Ishikawa (cell line): ENCODE results near the gene PLAAT3.
A peak's percentile ranks its signal among the peaks of the same experiment; 100 is the strongest.

Source experiments
- CEBPB ChIP-seq: IDR thresholded peaks from 2 replicates; pipeline ENCODE4 v1.6.1; 2012
- CREB1 ChIP-seq: IDR thresholded peaks from 2 replicates; pipeline ENCODE4 v1.6.1; 2012; ENCODE audit warnings: low read depth
- EGR1 ChIP-seq: IDR thresholded peaks from 2 replicates; pipeline ENCODE4 v1.6.1; 2012
- EP300 ChIP-seq: IDR thresholded peaks from 2 replicates; pipeline ENCODE4 v1.6.1; 2012; ENCODE audit warnings: borderline replicate concordance
- FOXM1 ChIP-seq: IDR thresholded peaks from 2 replicates; pipeline ENCODE4 v1.6.1; 2012; ENCODE audit warnings: low read depth, borderline replicate concordance
- NFIC ChIP-seq: IDR thresholded peaks from 2 replicates; pipeline ENCODE4 v1.6.1; 2012
- RAD21 ChIP-seq: IDR thresholded peaks from 2 replicates; pipeline ENCODE4 v1.6.1; 2012; ENCODE audit warnings: low read depth
- REST ChIP-seq: IDR thresholded peaks from 2 replicates; pipeline ENCODE4 v1.6.1; 2012; ENCODE audit warnings: low read depth, mild to moderate bottlenecking
- TAF1 ChIP-seq: IDR thresholded peaks from 2 replicates; pipeline ENCODE4 v1.6.1; 2012; ENCODE audit warnings: low read depth, mild to moderate bottlenecking
- TCF12 ChIP-seq: IDR thresholded peaks from 2 replicates; pipeline ENCODE4 v1.6.1; 2012; ENCODE audit warnings: low read depth
- TEAD4 ChIP-seq: IDR thresholded peaks from 2 replicates; pipeline ENCODE4 v1.6.1; 2012
- YY1 ChIP-seq: IDR thresholded peaks from 2 replicates; pipeline ENCODE4 v1.6.1; 2012; ENCODE audit warnings: low read depth
- ZBTB7A ChIP-seq: IDR thresholded peaks from 2 replicates; pipeline ENCODE4 v1.6.1; 2012; ENCODE audit warnings: low read depth
- TF ChIP-seq, protein P1 (sequence below): IDR thresholded peaks from 2 replicates; pipeline ENCODE4 v1.6.1; 2012
- TF ChIP-seq, protein P2 (sequence below): IDR thresholded peaks from 2 replicates; pipeline ENCODE4 v1.6.1; 2012

The PLAAT3 gene

GRCh38 chr11:63643205-63643604, 29.0 kb upstream of the PLAAT3 start:
- no peak for TF ChIP-seq EGR1
- no peak for TF ChIP-seq EP300
- TF ChIP-seq, protein P1, sequence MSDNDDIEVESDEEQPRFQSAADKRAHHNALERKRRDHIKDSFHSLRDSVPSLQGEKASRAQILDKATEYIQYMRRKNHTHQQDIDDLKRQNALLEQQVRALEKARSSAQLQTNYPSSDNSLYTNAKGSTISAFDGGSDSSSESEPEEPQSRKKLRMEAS = no peak
- no peak for TF ChIP-seq FOXM1
- TF ChIP-seq TAF1 = no peak
- no peak for TF ChIP-seq CREB1
- no peak for TF ChIP-seq RAD21
- no peak for TF ChIP-seq TEAD4
- no peak for TF ChIP-seq YY1
- no peak for TF ChIP-seq TCF12
- no peak for TF ChIP-seq CEBPB
- no peak for TF ChIP-seq ZBTB7A
- no peak for TF ChIP-seq REST

DNA sequence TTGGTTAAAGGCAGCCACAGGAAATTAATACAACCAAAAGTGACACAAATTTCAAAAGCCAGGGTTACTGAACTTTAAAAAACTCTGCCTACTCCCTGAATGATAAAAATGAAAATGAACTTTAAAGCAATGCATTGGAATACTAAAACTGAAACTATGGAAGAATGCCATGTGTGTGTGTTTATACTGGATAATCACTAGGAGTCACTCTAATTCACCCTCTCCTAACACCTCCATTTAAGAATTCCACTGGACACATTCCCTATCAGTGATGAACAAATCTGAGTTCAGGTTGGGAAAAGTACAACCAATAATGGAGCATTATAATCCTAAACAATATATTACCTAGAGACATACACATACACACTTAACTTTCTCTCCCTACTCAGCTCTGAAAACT, 27.5 kb upstream of the PLAAT3 start:
- TF ChIP-seq, protein P1 = no peak
- TF ChIP-seq CREB1 (no peak), FOXM1 (no peak), ZBTB7A (no peak), TEAD4 (no peak), RAD21 (no peak), CEBPB (no peak), TCF12 (no peak), EGR1 (no peak), REST (no peak), EP300 (no peak), YY1 (no peak), TAF1 (no peak), NFIC (no peak)
- TF ChIP-seq, protein P2, sequence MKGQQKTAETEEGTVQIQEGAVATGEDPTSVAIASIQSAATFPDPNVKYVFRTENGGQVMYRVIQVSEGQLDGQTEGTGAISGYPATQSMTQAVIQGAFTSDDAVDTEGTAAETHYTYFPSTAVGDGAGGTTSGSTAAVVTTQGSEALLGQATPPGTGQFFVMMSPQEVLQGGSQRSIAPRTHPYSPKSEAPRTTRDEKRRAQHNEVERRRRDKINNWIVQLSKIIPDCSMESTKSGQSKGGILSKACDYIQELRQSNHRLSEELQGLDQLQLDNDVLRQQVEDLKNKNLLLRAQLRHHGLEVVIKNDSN = no peak

DNA sequence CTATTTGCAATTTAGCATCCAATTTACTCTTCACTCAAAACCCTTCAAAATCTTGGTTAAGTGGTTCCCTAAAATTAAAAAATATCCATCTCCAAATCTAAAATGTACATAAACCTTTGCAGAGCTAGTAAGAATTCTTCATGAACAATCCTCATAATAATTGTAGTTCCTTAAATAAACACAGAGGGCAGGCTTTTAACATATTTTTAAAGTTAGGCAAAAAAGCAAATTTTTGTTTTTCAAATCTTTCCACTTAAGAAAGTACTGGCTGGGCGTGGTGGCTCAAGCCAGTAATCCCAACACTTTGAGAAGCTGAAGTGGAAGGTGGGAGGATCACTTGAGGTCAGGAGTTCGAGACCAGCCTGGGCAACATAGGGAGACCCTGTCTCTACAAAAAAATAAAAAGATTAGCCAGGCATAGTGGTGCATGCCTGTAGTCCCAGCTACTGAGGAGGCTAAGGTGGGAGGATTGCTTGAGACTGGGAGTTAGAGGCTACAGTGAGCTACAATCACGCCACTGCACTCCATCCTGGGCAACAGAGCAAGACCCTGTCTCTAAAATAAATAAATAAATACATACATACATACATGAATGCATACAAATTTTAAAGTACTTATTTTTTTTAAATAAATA, 25.1 kb upstream of the PLAAT3 start:
- TF ChIP-seq CEBPB (no peak), RAD21 (peak; percentile 20)

GRCh38 chr11:63635762-63636465, 21.7 kb upstream of the PLAAT3 start:
- TF ChIP-seq, protein P1 = no peak
- peak; percentile 76 for TF ChIP-seq RAD21

DNA sequence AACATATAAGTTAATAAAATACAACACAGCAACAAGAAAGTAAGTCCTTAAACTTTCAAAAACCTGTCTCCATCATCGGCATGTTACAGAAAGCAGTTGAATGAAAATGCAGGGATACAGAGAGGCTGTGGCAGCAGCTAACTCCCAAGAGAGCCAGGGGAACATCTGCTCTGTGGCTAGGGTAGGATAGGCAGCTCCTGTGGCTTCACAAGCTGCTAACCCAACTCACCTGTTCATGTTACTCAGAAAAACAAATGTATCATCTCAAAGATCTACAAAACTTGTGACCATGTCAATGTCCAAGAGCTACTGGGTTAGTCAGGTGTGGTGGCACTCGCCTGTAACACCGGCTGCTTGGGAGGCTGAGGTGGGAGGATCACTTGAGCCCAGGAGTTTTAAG, 15.2 kb upstream of the PLAAT3 start:
- TF ChIP-seq, protein P2 = no peak
- TF ChIP-seq ZBTB7A (no peak), CEBPB (no peak), EGR1 (no peak), EP300 (no peak), RAD21 (no peak), TAF1 (no peak), CREB1 (no peak), TCF12 (no peak), FOXM1 (no peak), REST (no peak), TEAD4 (no peak), NFIC (no peak), YY1 (no peak)
- TF ChIP-seq, protein P1 = no peak
